Measurements from ENCODE around the gene DIS3L2.
"Not testable (repeated sequence)": the region's sequence is repeated elsewhere in the genome, so short reads cannot be mapped to it uniquely, and the experiment has no call there.

The DIS3L2 gene

GRCh38 chr2:232075080-232075479 lies 113.6 kb downstream of the DIS3L2 start:
- DNase-seq: no peak

- no peak for DNase-seq
Observed at GRCh38 chr2:232075859-232076258, 114.3 kb downstream of the DIS3L2 start.

GRCh38 chr2:232076272-232076671 lies 114.8 kb downstream of the DIS3L2 start:
- DNase-seq: no peak

GRCh38 chr2:232076736-232077135 lies 115.2 kb downstream of the DIS3L2 start:
- DNase-seq: no peak

- no peak for DNase-seq
Observed at GRCh38 chr2:232085164-232085563, 123.7 kb downstream of the DIS3L2 start.

- no peak for DNase-seq
Observed at GRCh38 chr2:232085826-232086425, 124.4 kb downstream of the DIS3L2 start.

GRCh38 chr2:232088771-232089170 lies 127.3 kb downstream of the DIS3L2 start:
- DNase-seq: no peak

- DNase-seq: no peak
Observed at GRCh38 chr2:232094201-232094600, 132.7 kb downstream of the DIS3L2 start.

- no peak for DNase-seq
Observed at GRCh38 chr2:232094883-232095282, 133.4 kb downstream of the DIS3L2 start.

GRCh38 chr2:232097260-232097659 lies 135.7 kb downstream of the DIS3L2 start:
- no peak for DNase-seq

GRCh38 chr2:232097758-232098157 lies 136.2 kb downstream of the DIS3L2 start:
- no peak for DNase-seq

GRCh38 chr2:232102380-232102779 lies 140.9 kb downstream of the DIS3L2 start:
- DNase-seq: no peak

GRCh38 chr2:232103140-232103737 lies 141.7 kb downstream of the DIS3L2 start:
- no peak for DNase-seq

- DNase-seq: no peak
Observed at GRCh38 chr2:232104076-232104646, 142.6 kb downstream of the DIS3L2 start.

GRCh38 chr2:232111551-232111950 lies 150.0 kb downstream of the DIS3L2 start:
- DNase-seq: no peak

- DNase-seq: peak; percentile 15
Observed at GRCh38 chr2:232113821-232114220, 152.3 kb downstream of the DIS3L2 start.

- not testable (repeated sequence) for DNase-seq
Observed at GRCh38 chr2:232115728-232116361, 154.3 kb downstream of the DIS3L2 start.

- DNase-seq: no peak
Observed at GRCh38 chr2:232116852-232117251, 155.3 kb downstream of the DIS3L2 start.

- no peak for DNase-seq
Observed at GRCh38 chr2:232117413-232117812, 155.9 kb downstream of the DIS3L2 start.

- DNase-seq: no peak
Observed at GRCh38 chr2:232120911-232121310, 159.4 kb downstream of the DIS3L2 start.

- no peak for DNase-seq
Observed at GRCh38 chr2:232124309-232124708, 162.8 kb downstream of the DIS3L2 start.

- DNase-seq: no peak
Observed at GRCh38 chr2:232126301-232127099, 165.0 kb downstream of the DIS3L2 start.

GRCh38 chr2:232129483-232129882 lies 168.0 kb downstream of the DIS3L2 start:
- DNase-seq: no peak
